GM10248 (cell line): ENCODE measurements around the gene TECPR1.

ENCODE experiments used
- CTCF ChIA-PET: fragments of 300-600 bp; sonication (Branson Sonifier 250); formaldehyde crosslinking; extraction: SDS; loops from one replicate; lab custom pipeline; 2021; ENCODE audit warnings: antibody characterized with exemption; lab: Yijun Ruan, JAX
- POLR2A ChIA-PET: fragments of 350-650 bp; sonication (Branson Sonifier 250); formaldehyde crosslinking; extraction: SDS; loops from one replicate; lab custom pipeline; 2020; ENCODE audit warnings: antibody characterized with exemption; lab: Yijun Ruan, JAX
- DNase-seq: peaks from one replicate; pipeline ENCODE4 v3.0.0; 2012; ENCODE audit errors: extremely low spot score
- TF ChIP-seq, protein P1 (sequence below): IDR thresholded peaks from 2 replicates; pipeline ENCODE4 v1.5.1; 2012; ENCODE audit warnings: mild to moderate bottlenecking, low read depth; ENCODE audit errors: extremely low read depth, missing control alignments, control extremely low read depth

TECPR1 gene

DNA sequence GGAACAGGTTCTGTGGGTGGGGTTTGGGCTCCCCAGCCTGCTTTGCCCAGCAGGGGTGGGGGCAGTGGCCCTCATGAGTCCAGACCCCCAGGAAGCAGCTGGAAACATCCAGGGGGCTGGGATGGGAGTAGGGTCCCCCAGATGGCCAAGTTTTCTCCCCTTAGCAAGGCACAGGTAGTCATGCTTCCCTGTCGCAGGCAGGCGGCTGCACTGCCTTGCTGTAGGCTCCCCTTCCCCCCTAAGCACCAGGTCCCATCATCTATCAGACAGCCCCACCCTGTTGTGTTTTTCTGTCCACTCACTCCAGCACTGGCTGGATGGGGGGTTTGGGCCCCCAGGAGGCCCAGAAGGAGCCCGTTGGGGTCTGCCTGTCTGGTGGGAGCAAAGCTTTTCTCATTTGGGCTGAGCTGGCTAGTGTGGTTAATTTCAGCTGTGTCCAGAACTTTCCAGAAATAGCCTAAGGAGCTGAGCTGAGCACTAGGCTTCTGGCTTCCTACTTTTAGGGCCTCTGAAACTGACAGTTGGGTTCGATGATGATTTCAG is 37.4 kb upstream of the TECPR1 start:
- TF ChIP-seq, protein P1, sequence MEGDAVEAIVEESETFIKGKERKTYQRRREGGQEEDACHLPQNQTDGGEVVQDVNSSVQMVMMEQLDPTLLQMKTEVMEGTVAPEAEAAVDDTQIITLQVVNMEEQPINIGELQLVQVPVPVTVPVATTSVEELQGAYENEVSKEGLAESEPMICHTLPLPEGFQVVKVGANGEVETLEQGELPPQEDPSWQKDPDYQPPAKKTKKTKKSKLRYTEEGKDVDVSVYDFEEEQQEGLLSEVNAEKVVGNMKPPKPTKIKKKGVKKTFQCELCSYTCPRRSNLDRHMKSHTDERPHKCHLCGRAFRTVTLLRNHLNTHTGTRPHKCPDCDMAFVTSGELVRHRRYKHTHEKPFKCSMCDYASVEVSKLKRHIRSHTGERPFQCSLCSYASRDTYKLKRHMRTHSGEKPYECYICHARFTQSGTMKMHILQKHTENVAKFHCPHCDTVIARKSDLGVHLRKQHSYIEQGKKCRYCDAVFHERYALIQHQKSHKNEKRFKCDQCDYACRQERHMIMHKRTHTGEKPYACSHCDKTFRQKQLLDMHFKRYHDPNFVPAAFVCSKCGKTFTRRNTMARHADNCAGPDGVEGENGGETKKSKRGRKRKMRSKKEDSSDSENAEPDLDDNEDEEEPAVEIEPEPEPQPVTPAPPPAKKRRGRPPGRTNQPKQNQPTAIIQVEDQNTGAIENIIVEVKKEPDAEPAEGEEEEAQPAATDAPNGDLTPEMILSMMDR = no peak
- DNase-seq = no peak
- ChIA-PET CTCF (no interaction called here), POLR2A (no interaction called here)

DNA sequence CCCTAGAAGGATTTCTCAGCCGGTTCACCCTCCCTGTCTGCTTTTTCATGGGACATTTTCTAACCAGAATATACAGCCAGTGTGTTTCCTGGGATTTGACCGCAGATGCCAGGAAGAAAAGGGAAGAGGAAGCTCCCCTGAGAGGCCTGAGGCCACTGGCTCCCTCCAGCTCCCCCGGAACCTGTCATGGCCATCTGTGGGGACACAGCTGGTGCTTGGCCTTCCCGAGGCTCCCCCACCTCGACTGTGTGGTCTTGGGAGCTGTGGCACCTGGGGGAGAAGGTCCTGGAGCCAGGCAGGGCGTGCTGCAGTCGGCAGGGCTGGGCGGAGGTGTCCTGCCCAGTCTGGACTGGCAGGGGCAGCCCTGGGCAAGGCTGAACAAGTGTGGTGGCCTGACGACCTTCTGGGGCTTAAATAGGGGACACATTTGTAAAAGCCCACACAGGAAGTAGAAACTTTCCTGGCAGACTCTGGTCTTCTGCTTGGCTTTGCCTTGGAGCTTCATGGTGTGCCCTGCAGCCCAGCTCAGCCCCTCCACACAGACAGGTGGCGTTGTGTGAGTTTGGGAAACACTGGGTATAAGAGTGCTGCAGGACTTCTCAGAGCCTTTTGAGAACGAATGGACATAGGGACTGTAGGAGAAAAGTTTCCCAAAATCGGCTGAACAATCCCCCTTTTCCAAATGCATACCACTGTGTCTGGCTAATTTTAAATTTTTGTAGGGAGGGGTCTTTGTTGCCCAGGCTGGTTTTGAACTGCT is 36.2 kb upstream of the TECPR1 start:
- no peak for DNase-seq
- ChIA-PET POLR2A (no interaction called here), CTCF (interaction anchor here (0.7 to 1.2 kb wide), 3 partner anchors 13 to 114 kb away, joined by 3 to 5 read pairs (median 3); no protein-coding TSS in a partner anchor)
- TF ChIP-seq, protein P1 = no peak

DNA sequence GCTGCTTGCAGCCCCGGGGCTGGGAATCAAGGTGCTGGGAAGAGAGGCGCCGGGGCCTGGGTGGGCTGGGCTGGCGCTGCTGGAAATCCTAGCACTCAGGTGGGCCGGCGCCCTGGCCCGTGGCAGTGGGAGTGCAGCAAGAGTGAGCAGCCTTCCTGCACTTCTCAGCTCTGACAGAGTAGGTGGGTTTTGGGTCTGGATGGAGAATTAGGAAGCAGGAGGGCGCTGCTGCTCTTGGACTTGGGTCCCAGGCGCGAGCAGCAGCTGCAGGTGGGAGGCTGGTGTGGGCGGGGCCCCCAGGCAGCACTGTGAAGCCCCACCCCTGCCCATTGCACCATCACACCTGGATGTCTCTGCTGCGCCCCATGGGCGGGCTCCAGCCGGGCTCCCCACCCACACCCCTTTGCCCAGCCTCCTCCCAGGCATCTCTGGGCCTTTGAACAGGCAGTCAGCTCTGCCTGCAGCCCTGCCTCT is 35.5 kb upstream of the TECPR1 start:
- no peak for DNase-seq
- ChIA-PET CTCF (interaction anchor here (1.1 to 1.2 kb wide), 2 partner anchors 14 to 114 kb away, joined by 3 to 5 read pairs; no protein-coding TSS in a partner anchor), POLR2A (no interaction called here)
- TF ChIP-seq, protein P1 = no peak

DNA sequence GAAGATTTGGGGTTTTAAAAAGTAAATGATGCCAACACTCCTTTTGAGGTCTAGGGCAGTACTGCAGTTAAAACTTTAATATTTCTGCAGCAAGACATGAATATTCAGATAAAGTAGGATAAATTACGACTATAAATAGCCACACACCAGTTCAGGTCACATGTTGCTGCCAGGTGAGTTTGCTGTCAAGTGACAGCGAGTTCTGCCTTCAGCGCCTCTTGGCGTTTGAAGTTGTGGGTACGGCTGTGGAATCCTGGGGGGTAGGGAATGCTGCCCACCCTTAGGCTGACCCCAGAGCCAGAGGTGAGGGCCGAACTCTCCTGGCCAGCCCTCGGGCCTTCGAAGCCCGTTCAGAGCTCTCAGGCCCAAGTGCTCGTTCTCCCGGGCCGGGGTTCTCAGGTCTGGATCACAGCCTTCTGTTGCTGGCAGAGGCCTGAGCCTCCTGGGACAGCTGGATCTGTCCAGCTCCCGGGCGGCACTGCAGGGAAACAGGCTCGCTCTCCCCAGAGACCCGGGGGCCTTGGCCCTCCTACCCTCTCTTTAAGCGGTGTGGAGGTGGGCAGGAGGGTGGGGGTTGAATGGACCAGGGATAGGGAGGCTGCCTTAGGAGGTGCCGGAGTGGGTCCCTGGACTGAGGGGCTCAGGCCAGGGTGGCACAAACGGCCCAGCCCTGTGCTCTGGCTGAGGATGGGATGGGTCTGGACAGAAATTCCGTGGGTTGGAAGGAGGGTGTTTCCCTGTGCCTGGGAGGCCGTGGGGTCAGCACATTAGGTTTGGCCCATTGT is 34.9 kb upstream of the TECPR1 start:
- ChIA-PET POLR2A (interaction anchor here (0.6 kb wide), 1 partner anchor 14 kb away, joined by 4 read pairs; no protein-coding TSS in a partner anchor), CTCF (interaction anchor here (1.2 kb wide), 2 partner anchors 12 to 115 kb away, joined by 3 to 5 read pairs; no protein-coding TSS in a partner anchor)
- no peak for DNase-seq
- TF ChIP-seq, protein P1 = no peak

DNA sequence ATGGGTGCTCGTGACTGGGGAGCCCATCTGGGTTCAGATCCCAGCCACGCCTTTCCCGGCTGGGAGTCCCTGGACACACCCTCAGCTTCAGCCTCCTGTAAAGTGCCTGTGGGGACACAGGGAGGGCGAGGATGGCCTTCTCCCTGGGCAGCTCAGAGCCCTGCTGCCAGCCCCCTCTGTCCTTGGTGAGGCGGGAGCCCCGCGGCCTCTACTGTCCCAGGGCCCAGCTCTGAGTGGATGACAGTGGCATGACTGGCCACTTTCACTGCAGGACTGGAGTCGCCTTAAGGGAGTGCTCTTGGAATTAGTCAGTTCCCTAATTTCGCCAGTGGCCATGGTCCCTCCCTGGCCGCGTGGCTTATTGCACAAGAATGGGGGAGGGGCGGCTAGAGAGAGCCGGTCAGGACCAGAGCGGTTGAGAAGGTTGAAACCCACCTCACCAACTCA is 34.1 kb upstream of the TECPR1 start:
- ChIA-PET CTCF (interaction anchor here (1.2 kb wide), 2 partner anchors 13 to 115 kb away, joined by 3 read pairs; partner anchors contain the start of gene BAIAP2L1), POLR2A (interaction anchor here (0.6 kb wide), 1 partner anchor 13 kb away, joined by 4 read pairs; no protein-coding TSS in a partner anchor)
- TF ChIP-seq, protein P1 = no peak
- DNase-seq = no peak
